T1000 (cell line): ENCODE data around the gene C1QTNF8.
"Not testable (repeated sequence)": the region's sequence is repeated elsewhere in the genome, so short reads cannot be mapped to it uniquely, and the experiment has no call there.

Source experiments
- DNase-seq: peaks from one replicate; lab custom pipeline; 2025; ENCODE audit warnings: mixed read lengths; lab: John Stamatoyannopoulos, UW

C1QTNF8 gene

GRCh38 chr16:1094124-1094479 is 1.9 kb downstream of the C1QTNF8 start:
- DNase-seq, result no peak

- DNase-seq, result no peak
These were observed 2.5 kb downstream of the C1QTNF8 start for GRCh38 chr16:1093284-1094123.

GRCh38 chr16:1092685-1093283 is 3.3 kb downstream of the C1QTNF8 start:
- DNase-seq, result not testable (repeated sequence)

DNA sequence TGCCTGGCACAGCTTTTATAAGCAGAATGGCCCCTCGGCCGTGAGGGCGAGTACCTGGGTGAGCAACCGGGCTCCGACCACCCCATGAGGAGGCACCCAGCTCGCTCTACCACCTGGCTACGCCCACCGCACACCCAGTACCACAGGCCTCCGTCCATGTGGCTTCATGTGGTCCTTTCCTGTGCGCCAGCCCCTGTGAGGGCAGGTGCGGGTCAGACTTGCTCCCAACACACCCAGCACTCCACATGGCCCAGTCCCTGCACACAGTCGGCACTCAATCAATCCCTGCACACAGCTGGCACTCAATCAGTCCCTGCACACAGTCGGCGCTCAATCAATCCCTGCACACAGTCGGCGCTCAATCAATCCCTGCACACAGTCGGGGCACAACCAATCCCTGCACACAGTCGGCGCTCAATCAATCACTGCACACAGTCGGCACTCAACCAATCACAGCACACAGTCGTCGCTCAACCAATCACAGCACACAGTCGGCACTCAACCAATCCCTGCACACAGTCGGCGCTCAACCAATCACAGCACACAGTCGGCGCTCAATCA is 4.0 kb downstream of the C1QTNF8 start:
- DNase-seq, result no peak

DNA sequence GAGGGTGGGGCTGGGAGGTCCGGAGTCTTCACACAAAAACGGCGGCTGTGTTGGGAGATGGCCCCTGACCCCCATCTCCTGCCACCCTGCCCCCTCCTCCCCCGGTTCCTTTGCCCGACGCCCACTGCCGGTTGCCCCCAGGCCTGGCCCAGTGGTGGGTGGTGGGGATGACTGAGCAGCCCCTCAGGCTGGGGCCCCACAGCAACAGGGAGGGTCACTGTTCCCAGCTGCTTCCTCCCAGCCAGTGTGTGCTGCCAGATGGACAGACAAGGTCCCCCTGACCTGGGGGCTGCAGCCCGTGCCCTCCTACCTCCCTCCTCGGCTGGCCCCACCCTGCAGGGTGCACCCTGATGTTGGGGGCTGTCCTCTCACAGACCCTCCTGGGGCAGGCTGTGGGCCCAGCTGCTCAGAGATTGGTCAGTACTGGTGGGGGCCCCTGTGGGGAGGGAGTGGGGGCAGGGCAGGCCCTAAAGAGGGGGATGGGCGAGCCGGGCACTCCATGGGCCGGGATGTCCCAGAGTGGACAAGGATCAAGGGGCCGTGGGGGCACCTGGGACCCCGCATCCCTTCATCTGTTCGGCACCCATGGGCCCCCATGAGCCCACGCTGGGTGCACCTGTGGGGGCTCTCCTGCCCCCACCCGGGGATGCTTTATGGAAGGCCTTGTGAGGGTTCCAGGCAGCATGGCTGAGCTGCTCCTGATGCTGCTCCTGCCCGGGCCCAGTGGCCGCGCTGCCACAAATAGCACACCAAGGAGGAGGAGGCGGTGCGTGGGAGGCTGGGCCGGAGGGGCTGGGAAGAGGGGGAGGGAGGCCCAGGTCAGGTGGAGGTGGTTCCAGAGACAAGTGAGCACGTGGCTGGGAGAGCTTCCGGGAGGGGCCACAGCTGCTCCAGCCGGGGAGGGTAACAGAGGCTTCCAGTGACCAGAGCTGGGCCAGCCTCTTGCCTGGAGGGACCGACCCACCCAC is 5.1 kb downstream of the C1QTNF8 start:
- no peak for DNase-seq

DNA sequence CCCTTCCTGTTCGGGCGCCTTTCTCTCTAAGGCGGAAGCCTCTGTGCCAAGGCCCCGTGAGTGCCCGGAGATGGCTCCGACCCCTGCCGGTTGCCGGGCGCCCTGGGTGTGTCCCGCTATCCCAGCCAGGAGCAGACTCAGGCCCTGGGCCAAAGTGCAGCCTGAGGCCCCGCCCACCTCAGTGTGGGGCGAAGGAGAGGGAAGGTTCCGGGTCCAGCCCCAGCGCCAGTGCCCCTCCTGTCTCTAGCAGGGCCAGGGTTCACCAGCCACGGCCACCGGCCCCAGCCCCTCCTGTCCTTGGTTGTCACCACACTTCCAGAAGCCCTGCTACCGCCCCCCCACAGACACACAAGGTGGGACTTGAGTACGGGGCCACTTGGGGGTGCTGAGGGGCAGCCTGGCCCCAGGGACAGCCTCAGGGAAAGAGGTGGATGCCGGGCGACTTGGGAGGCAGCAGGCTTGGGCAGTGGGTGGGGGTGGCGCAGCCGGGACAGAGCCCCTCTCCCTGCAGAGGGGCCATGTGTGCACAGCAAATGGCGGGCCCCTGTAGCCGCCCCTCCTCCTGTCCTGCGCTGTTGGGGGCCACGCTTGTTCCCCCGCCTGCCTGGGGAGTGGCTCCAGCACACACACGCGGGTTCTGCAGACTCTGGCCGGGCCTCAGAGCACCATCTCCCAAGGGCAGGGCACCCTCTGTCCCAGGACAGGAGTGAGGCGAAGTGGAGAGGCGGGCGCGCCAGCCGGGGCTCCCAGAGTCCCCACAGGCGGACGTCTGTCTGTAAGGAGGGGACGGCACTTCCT is 6.0 kb downstream of the C1QTNF8 start:
- no peak for DNase-seq

- DNase-seq, result no peak
These were observed 6.6 kb downstream of the C1QTNF8 start for GRCh38 chr16:1089439-1089821.

DNA sequence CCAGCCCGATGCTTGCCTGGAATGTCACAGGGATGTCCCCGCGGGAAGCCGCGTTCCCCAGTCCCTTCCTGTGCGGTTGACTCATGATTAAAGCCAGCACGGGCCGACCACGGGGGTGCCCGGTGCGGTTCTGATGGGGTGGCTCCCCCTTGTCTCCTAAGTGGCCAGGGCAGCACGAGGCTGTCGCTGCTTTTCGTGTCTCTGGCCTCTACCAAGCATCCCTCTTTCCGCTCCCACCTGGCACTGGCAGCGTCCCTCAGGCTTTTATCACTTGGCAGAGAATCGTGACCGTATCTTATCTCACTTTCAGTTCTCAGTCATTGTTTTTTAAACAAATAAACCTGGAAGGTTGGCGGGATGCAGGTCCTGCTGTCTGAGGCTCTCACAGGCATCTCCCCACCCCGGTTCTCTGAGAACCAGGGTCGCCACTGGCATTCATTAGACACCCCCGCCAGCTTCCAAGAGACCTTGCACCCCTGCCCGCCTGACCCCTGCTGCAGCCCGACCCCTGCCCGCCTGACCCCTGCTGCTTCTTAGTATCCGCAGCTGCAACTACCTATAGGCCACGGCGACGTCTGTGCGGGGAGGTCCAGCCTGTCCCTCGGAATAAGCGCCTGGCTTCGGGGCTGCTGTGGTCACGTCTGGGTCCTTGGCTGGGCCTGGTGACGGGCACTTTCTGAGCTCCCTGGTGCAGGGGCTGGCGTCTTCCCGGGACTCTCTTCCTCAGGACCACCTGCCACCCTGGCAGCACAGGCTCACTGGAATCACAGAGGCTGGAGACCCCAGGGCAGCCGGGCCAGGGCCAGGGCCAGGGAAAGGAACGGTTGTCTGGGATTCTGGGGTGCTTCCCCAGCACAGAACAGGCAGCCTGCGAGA is 7.5 kb downstream of the C1QTNF8 start:
- no peak for DNase-seq

DNA sequence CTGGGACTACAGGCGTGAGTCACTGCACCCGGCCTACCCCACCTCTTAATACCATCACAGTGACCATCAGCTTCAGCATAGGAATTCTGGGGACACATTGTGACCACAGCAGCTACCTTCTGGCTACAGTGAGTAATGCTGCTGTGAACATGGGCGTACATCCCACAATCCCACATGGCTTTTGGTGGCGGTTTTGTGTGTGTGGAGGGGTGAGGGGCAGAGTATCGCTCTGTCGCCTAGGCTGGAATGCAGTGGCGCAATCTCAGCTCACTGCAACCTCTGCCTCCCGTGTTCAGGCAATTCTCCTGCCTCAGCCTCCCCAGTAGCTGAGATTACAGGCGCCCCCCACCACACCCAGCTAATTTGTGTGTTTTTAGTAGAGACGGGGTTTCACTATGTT is 9.6 kb downstream of the C1QTNF8 start:
- DNase-seq, result not testable (repeated sequence)

DNA sequence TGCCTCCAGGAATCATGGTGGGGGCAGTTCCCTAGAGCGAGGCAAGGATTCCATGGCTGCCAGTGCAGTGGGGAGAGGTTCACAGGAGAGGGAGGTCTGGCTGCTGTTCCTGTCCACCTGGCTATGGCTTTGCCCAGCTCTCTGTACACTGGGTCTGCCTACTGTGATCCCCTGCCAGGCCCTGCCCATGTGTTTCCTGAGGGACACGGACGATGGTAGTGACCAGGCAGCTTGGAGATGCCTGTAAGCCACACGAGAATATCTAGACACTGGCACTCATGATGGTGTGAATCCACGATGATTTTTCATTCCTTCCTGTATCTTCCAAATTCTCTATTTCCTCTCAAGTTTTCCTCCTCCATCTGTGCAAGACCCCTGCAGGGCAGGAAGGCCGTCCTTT is 11.1 kb downstream of the C1QTNF8 start:
- DNase-seq, result no peak

- no peak for DNase-seq
These were observed 12.9 kb downstream of the C1QTNF8 start for GRCh38 chr16:1082952-1083675.

- DNase-seq, result no peak
These were observed 13.6 kb downstream of the C1QTNF8 start for GRCh38 chr16:1082266-1082951.

- no peak for DNase-seq
These were observed 14.2 kb downstream of the C1QTNF8 start for GRCh38 chr16:1081734-1082265.

DNA sequence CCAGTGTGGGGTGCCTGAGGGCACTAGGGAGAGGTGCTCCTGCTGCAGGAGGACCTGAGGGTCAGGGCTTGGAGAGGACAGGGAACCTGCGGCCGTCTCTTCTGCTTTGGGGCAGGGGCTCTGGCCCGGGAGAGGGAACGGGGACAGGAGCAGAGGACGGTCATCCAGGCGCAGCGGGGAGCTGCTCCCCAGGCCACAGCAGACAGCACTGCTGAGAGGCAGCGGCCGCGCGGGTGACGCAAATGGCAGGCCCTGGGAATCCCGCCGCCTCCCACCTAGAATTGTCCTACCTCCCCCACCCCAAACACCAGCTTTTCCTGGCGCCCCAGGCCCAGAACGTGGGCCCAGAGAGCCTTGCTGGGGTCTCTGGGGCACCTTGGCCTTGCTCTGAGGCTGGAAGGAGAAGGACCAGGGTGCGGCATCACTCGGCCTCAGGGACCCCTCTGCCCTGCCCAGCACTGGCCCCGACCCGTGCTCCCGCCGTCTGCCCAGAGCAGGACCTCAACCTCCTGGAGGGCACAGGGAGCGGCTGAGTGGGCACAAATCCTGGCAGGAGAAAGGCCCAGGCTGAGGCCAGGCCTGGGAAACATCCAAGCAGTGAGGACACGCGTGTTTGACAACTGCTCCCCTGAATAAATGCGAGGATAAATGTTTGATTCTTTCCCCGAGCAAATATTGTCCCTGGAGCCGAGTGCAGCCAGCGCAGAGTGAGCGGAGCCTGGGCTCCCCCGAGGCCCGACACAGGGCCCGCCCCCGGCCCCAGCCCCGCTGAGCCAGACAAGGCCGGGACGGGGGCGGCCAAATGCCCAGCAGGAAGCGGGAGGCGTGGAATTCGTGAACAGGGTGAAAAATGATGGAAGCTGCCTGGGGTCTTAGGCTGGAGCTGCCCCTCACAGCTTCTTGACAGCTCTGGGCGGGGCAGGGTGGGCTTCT is 15.0 kb downstream of the C1QTNF8 start:
- no peak for DNase-seq

- DNase-seq, result no peak
These were observed 16.1 kb downstream of the C1QTNF8 start for GRCh38 chr16:1079786-1080525.

GRCh38 chr16:1079341-1079740 is 16.7 kb downstream of the C1QTNF8 start:
- DNase-seq, result no peak

DNA sequence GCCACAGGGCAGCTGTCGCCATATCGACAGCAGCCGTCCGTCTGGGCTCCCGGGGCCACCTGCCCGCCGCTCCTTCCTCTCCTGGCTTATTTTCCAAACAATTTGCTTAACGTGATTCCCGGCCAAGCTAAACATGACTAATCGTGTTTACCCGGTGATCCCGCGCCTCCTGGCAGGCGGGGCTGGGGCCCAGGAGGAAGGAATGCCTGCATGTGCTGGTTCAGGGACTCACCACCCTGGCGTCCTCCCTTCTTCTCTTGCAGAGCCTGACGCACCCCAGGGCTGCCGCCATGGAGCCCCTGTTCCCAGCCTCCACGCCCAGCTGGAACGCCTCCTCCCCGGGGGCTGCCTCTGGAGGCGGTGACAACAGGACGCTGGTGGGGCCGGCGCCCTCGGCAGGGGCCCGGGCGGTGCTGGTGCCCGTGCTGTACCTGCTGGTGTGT is 17.4 kb downstream of the C1QTNF8 start:
- DNase-seq, result no peak
